LNCAP (cell line): Measurements from ENCODE around the gene TCF7L1.

ENCODE experiments used
- TF ChIP-seq, protein P1 (sequence below): fragments of 450-650 bp; IDR thresholded peaks from 2 replicates; pipeline ENCODE4 v1.5.1; 2017; ENCODE audit warnings: mild to moderate bottlenecking

The TCF7L1 gene

DNA sequence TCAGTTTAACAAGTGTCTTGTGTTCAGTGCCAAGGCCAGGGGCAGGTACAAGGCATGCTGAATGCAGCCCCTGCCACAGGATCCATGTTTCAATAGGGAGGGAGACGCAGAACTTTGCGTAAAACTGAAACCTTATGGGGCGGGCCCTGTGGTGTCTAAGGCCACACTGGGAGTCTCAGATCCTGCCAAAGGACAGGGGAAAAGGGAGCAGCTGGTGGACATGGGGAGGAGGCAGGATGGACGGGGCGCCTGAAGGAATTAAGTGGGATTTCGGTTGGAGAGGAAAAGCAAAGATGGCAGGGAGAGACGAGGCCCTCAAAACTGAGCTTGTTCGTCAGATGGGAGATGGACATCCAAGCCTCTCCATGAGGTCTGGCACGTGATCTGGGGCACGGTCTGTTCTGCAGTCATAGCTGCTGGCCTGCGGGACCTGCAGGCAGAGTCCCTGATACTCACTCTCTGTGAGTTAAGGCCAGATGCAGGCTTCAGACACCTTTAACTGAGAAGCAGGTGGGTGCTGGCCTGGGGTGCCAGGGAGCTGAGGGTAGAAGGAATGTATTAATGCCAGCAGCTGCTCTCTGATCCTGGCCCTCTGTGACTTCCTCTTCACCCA, 48.8 kb downstream of the TCF7L1 start:
- TF ChIP-seq, protein P1, sequence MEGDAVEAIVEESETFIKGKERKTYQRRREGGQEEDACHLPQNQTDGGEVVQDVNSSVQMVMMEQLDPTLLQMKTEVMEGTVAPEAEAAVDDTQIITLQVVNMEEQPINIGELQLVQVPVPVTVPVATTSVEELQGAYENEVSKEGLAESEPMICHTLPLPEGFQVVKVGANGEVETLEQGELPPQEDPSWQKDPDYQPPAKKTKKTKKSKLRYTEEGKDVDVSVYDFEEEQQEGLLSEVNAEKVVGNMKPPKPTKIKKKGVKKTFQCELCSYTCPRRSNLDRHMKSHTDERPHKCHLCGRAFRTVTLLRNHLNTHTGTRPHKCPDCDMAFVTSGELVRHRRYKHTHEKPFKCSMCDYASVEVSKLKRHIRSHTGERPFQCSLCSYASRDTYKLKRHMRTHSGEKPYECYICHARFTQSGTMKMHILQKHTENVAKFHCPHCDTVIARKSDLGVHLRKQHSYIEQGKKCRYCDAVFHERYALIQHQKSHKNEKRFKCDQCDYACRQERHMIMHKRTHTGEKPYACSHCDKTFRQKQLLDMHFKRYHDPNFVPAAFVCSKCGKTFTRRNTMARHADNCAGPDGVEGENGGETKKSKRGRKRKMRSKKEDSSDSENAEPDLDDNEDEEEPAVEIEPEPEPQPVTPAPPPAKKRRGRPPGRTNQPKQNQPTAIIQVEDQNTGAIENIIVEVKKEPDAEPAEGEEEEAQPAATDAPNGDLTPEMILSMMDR: no peak

DNA sequence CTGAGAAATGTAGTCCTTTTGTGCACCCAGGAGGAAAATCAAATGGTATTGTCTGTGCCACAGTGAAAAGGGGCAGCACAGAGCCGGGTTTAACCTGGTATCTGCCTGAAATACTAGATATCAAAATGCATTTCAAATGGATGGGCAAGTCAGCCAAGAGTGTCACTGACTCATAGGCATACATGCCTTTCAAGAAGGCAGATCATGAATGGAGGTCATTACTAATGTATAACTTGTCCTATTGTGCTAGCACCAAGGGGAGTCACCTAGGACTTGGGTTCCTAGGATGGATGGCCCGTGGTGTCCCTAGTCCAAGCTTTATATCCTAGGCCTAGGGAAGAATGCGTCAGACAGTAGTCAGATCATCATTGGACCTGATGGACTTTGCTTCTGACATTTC, 49.9 kb downstream of the TCF7L1 start:
- TF ChIP-seq, protein P1: no peak

DNA sequence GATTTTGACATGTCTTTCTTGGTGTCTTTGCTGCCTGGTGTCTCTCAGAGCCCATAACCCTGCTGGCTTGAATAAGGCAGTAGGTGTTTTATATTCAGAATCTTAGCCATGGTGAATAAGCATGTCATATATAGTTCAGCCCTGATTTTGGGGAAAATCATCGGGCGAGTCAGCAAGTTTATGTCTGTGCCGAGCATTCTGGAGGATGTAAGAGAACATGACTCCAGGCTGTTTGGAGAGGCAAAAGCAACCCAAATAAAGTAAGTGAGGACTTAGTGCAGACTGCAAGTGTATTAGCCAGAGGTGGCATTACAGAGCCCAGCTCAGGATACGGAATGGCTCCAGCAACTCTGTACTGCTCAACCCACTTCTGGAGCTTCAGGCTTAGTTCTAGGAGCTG, 50.3 kb downstream of the TCF7L1 start:
- TF ChIP-seq, protein P1: no peak

DNA sequence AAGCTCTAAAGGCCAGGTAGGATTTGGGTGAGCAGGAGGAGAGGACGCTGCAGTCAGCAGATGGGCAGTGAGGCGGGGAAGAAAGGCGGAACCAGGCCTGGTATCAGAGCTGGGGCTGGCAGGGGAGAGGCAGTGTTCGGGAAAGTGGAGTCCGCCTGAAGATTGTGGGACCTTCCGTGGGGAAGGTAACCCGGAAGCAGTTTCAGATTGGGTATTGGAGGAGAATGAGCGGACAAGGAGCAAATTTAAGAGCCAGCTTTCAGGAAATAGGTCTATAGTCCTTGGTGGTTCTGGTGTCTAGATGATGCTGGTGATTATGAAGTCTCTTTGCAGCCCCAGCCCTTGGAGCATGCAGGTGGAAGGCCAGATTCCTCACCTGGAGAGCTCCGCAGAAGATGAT, 51.0 kb downstream of the TCF7L1 start:
- TF ChIP-seq, protein P1: no peak

DNA sequence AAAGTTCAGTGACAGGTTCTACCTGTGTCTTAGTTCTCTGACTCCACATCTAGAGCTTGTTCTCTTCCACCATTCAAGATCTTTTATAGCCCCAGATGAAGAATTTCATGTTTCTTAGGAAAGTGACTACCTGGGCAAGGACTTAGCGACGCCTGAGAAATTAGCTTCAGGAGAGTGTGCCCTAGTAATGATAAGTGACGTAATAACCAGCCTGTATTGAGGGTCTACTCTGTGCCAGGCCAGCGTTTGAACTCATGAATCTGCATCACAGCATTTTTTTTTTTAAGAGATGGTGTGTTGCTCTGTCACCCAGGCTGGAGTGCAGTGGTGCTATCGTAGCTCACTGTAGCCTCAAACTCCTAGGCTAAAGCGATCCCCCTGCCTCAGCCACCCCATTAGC, 51.8 kb downstream of the TCF7L1 start:
- TF ChIP-seq, protein P1: no peak

DNA sequence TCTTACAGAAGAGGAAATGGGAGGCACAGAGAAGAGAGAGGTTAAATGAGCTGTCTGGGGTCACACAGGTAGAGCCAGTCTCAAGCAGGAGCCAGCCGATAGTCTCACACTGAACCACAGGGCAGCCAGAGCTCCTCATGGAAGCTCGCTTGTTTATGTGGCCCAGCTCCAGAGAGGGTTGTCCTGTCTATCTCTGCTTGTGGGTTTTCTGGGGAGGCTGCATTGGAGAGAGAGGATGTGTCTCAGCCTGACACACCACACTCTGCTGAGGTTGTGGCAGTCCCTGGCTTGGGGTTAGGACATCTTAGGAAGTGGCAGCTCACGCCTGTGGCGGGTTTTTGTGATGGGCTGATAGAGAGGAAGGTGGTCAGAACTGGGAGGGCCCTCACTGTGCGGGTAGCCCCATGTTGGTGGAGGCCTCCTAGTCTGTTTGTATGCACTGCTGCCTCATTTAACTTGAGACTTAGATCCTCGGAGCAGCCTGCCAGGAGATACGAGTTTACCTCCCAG, 52.3 kb downstream of the TCF7L1 start:
- TF ChIP-seq, protein P1: no peak

DNA sequence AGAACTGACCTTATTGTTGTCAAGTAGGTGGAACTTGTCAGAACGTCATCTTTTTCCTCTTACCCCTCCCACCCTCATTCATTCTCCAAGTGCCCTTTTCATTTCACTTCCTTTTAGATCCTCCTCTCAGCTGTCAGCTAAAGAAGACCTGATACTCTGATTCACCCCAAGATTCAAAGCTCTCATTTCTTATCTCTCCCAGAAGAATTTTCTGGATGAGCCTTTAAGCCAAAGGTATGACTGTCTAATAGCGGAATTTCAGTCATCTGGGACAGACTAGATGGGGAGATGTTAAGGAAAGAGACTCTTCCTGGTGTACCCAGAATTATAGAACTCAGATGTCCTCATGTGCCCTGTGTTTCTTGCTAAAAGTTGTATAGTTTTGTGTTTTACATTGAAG, 53.9 kb downstream of the TCF7L1 start:
- TF ChIP-seq, protein P1: no peak

DNA sequence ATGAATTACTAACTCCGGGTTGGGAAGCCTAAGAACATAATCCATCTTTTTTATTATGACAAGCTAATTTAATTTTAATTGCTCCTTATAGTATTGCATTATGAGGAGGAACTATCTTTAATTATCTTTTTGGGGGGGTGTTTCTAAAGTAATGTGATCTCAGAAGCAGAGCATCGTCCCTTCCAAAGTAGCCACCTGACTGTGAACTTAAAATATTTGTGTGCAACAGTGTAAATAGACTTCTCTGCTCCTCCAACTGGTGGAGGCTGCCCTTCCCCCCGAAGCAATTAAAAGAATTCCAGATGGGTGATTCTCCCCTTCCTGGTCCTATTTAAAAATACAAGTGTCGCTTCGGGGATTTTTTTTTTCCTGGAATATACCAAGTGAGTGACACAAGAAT, 55.7 kb downstream of the TCF7L1 start:
- TF ChIP-seq, protein P1: no peak
